Renal cortical epithelial cell (primary cell): ENCODE data around the gene XDH. TPM values are rescaled to one million over a fixed set of nuclear protein-coding genes. Genes with fewer than 3 reads are reported as not detected.

Source experiments
- DNase-seq: peaks from one replicate; pipeline ENCODE4 v3.0.0-alpha.2; 2011; ENCODE audit warnings: low read depth
- total RNA-seq: library from RNA; depleted of rRNA; stranded (reverse); fragments of >200 nt; gene quantifications from 2 replicates; pipeline ENCODE4 v1.2.3, GENCODE V29; 2014

XDH gene
- total RNA-seq, 1 donor from 2014 or later, result 2.0 TPM

- no peak for DNase-seq
These were observed 85.4 kb downstream of the XDH start for GRCh38 chr2:31329081-31329625.

- DNase-seq, result no peak
These were observed 86.5 kb downstream of the XDH start for GRCh38 chr2:31328026-31328425.

GRCh38 chr2:31327505-31327904 is 87.0 kb downstream of the XDH start:
- peak; percentile 9 for DNase-seq

- peak; percentile 65 for DNase-seq
These were observed 90.4 kb downstream of the XDH start for GRCh38 chr2:31324016-31324633.

GRCh38 chr2:31322371-31322770 is 92.2 kb downstream of the XDH start:
- DNase-seq, result no peak

GRCh38 chr2:31319406-31320175 is 95.0 kb downstream of the XDH start:
- DNase-seq, result no peak

- DNase-seq, result peak; percentile 36
These were observed 95.9 kb downstream of the XDH start for GRCh38 chr2:31318361-31319336.

- no peak for DNase-seq
These were observed 97.1 kb downstream of the XDH start for GRCh38 chr2:31317396-31317795.

GRCh38 chr2:31314761-31315160 is 99.8 kb downstream of the XDH start:
- DNase-seq, result peak; percentile 36

- DNase-seq, result peak; percentile 20
These were observed 101.6 kb downstream of the XDH start for GRCh38 chr2:31312898-31313297.

GRCh38 chr2:31304816-31305215 is 109.7 kb downstream of the XDH start:
- DNase-seq, result no peak

- DNase-seq, result no peak
These were observed 111.5 kb downstream of the XDH start for GRCh38 chr2:31302940-31303563.

- DNase-seq, result no peak
These were observed 114.2 kb downstream of the XDH start for GRCh38 chr2:31300309-31300708.

- no peak for DNase-seq
These were observed 115.0 kb downstream of the XDH start for GRCh38 chr2:31299547-31299946.

- peak; percentile 68 for DNase-seq
These were observed 116.8 kb downstream of the XDH start for GRCh38 chr2:31297751-31298150.

- DNase-seq, result no peak
These were observed 117.8 kb downstream of the XDH start for GRCh38 chr2:31296641-31297287.

- DNase-seq, result peak; percentile 57
These were observed 120.3 kb downstream of the XDH start for GRCh38 chr2:31294196-31294595.

GRCh38 chr2:31287654-31288053 is 126.9 kb downstream of the XDH start:
- no peak for DNase-seq

GRCh38 chr2:31286961-31287550 is 127.5 kb downstream of the XDH start:
- DNase-seq, result no peak

GRCh38 chr2:31286230-31286629 is 128.3 kb downstream of the XDH start:
- DNase-seq, result no peak
